HepG2 (cell line): ENCODE measurements around the gene DOCK4. TPM values are rescaled to one million over a fixed set of nuclear protein-coding genes. Genes with fewer than 3 reads are reported as not detected.

Experiments
- EP300 ChIP-seq, 3 experiments: sonication (generic) in 1 of 3; formaldehyde crosslinking in 1 of 3; IDR thresholded peaks; 2 replicates each; pipeline versions ENCODE4 v1.5.1 to v1.6.1; 2011 to 2020; ENCODE audit warnings: low read depth in 2 of 3, low read length in 2 of 3, borderline replicate concordance in 1 of 3, improper control_type of control experiment in 1 of 3, mild to moderate bottlenecking in 1 of 3, missing genetic modification reagents in 1 of 3, moderate library complexity in 1 of 3
- GFI1 ChIP-seq: sonication (generic); formaldehyde crosslinking; IDR thresholded peaks from 2 replicates; pipeline ENCODE4 v1.5.0; 2020; ENCODE audit warnings: missing genetic modification reagents, mild to moderate bottlenecking, borderline replicate concordance
- GLMP ChIP-seq: sonication (generic); formaldehyde crosslinking; IDR thresholded peaks from 2 replicates; pipeline ENCODE4 v1.9.0; 2021; ENCODE audit warnings: missing genetic modification reagents, mild to moderate bottlenecking, borderline replicate concordance
- ZBTB39 ChIP-seq: sonication (generic); formaldehyde crosslinking; IDR thresholded peaks from 2 replicates; pipeline ENCODE4 v1.5.0; 2020; ENCODE audit warnings: missing genetic modification reagents
- ZFP62 ChIP-seq: sonication (generic); formaldehyde crosslinking; IDR thresholded peaks from 2 replicates; pipeline ENCODE4 v1.4.0; 2020; ENCODE audit warnings: missing genetic modification reagents
- ZNF18 ChIP-seq: sonication (generic); formaldehyde crosslinking; IDR thresholded peaks from 2 replicates; pipeline ENCODE4 v1.8.0; 2022; ENCODE audit warnings: mild to moderate bottlenecking, missing genetic modification reagents; ENCODE audit not compliant: insufficient replicate concordance
- polyA plus RNA-seq, 8 experiments: library from polyadenylated mRNA; depleted of rRNA in 3 of 8; stranded (reverse) in 7 of 8; unstranded in 1 of 8; fragments of >200 nt; fragmentation: Illumina TruSeq in 4 of 8; extraction: Trizol in 4 of 8; gene quantifications; 2 replicates each; pipeline versions ENCODE4 v1.2.1 to v1.2.3, GENCODE V29; 2011 to 2016; ENCODE audit warnings: low read depth in 4 of 8, missing spikeins in 1 of 8, mixed read lengths in 1 of 8; ENCODE audit not compliant: insufficient read depth in 1 of 8
- total RNA-seq, 5 experiments: library from RNA; depleted of rRNA; stranded (reverse); fragments of >200 nt; fragmentation: Illumina TruSeq; extraction: Trizol; gene quantifications; 2 replicates each; pipeline ENCODE4 v1.2.3, GENCODE V29; 2016; ENCODE audit warnings: low read depth in 1 of 5

Gene DOCK4
- total and polyA plus RNA-seq, 2 of the 13 experiments (the other 11 are each of a cell fraction or from before 2014, with no cell fraction given) = 13.5 to 17.4 TPM

- TF ChIP-seq ZNF18 (no peak), GLMP (CRISPR knock-in tag) (no peak), ZFP62 (CRISPR knock-in tag) (no peak), GFI1 (CRISPR knock-in tag) (no peak), ZBTB39 (CRISPR knock-in tag) (no peak), EP300 (IDR thresholded peaks at IDR 0.05; ENCODE audit: low read depth in 2 of 2, low read length in 2 of 2) (0 out of 4 replicates have a peak, but pooled peaks of 1 of the 2 experiments have one; percentile 32), EP300 (CRISPR knock-in tag; IDR thresholded peaks at IDR 0.05; ENCODE audit: borderline replicate concordance) (peak; percentile 67)
These were observed 76.4 kb downstream of the DOCK4 start (continued) for GRCh38 chr7:112129655-112130323.
